NCI-H1694 treated with DMSO at 0.1 percent for 48 hours (cell line): ENCODE results near the gene SCN4B.

ENCODE experiments used
- DNase-seq: peaks from one replicate; lab custom pipeline; 2025; lab: John Stamatoyannopoulos, UW

Gene SCN4B

GRCh38 chr11:118174006-118174567 is 21.5 kb upstream of the SCN4B start:
- DNase-seq = no peak

DNA sequence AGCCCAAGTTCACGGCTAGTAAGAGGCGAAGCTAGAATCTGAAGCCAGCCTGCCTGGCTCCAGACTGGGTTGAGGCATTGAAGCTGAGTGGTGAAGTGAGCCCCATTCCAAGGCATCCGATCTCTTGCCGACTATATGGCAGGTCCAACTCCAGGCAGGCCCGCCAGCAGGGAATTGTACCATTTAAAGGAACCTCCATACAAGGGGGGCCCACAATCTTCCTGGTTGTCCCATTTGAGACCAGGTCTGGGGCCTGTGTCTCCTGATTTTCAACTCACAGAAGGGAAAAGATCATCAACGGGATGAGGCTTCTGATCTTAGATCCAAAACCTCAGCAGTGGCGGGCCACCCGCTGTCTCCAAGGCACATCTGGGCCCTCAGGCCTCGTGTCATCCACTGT is 19.7 kb upstream of the SCN4B start:
- DNase-seq = no peak

- DNase-seq = peak; percentile 27
Observed at GRCh38 chr11:118171269-118172062, 18.8 kb upstream of the SCN4B start.

GRCh38 chr11:118170882-118171268 is 18.3 kb upstream of the SCN4B start:
- no peak for DNase-seq

GRCh38 chr11:118170231-118170630 is 17.6 kb upstream of the SCN4B start:
- DNase-seq = no peak

GRCh38 chr11:118169300-118170140 is 16.9 kb upstream of the SCN4B start:
- DNase-seq = no peak

DNA sequence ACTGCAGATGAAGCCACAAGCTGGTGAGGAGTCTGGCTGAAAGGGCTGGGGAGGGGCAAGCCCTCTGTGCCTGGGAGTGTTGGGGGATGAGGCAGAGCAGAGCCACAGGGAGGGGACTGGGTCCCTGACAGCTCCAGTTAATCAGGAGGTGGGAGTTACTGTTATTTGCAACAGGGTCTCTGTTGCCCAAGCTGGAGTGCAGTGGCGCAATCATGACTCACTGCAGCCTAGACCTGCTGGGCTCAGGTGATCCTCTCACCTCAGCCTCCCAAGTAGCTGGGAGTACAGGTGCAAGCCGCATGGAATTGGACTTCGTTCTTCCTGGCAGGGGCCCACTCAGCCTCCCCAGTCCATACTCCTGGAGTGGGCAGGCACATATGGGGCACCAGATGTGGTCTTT is 16.1 kb upstream of the SCN4B start:
- DNase-seq = no peak

DNA sequence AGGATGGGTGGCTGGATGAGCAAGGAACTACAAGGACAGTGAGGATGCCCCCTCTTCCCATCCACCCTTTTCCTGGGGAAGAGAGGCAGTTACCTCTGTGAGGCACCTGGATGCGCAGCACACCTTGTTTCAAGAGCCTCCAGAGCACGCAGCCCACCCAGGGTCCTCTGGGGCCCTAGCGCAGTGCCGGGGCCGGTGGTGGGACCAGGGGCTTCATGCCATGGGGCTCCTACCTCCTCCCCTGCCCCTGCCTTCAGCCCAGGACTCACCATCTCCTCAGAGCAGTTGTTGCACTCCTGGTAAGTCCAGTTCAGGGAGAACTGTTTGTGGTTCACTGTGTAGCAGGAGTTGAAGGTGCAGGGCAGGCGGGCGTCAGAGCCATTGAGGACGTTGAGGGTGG is 15.7 kb upstream of the SCN4B start:
- DNase-seq = no peak

DNA sequence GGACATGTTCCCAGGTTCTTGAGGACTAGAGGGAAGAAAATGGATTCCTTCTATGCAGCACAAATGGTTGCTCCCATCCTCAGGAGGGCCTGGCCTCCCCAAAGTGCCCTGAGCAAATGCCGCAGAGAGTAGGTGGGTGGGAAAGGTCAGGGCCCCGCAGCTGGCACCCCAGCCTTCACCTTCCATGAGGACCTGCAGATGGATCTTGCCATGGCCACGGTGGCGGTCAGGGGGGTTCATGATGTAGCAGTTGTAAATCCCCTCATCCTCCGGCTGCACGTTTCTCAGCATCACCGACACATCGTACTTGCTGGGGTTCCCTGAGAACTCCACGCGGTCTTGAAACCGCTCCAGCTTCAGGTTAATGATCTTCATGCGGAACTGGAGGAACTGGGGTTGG is 15.3 kb upstream of the SCN4B start:
- DNase-seq = no peak

DNA sequence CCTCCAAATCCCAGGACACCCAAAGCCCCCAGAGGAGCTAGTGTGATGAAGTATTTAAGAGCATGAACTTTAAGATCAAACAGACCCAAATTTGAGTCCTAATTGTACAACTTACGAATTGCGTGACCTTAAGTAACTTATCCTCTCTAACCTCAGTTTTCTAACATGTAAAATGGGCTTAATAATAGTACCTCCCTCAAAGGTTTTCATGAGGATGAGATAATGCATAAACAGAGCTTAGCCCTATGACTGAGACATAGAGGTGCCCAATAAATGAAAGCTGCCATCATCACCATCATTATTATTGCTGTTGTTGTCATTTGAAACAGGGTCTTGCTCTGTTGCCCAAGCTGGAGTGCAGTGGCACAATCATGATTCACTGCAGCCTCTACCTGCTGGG is 14.6 kb upstream of the SCN4B start:
- no peak for DNase-seq

DNA sequence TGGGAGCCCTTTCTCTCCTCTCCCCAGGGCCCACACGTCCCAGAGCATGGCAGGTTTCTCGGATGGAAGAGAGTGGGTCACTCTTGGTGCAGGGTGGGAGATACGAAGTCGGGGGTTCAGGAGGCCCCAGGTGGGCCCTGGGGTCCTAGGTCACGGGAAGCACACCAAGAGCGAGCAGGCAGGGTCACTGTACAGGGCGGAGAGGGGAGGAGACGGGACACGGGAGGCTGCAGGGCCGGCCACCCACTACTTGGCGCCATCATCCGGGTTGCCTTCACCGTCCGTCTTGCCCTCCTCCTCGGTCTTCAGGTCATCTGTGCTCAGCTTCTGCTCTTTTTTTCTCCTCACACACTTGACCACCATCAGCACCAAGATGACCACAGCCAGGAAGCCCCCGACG is 14.0 kb upstream of the SCN4B start:
- no peak for DNase-seq

DNA sequence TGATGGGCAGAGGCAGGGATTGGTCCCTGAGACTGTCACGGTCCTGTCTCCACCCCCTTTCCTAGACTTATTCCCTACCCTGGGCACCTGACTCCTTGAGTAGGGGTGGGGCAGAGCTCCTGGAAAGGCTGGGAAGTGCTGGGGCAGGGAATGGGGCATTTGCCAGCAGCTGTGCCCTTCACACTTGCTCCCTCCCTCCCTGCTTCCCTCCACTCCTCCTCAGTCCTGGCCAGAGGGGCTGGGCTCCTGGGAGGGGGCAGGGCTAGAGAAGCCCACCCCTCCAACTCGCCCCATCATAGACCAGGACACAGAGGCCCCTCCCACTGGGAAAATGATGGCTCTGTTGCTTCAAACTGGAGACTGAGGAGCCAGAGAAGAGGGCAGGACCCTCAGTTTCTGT is 12.3 kb upstream of the SCN4B start:
- no peak for DNase-seq

- DNase-seq = no peak
Observed at GRCh38 chr11:118163494-118163893, 10.9 kb upstream of the SCN4B start.

DNA sequence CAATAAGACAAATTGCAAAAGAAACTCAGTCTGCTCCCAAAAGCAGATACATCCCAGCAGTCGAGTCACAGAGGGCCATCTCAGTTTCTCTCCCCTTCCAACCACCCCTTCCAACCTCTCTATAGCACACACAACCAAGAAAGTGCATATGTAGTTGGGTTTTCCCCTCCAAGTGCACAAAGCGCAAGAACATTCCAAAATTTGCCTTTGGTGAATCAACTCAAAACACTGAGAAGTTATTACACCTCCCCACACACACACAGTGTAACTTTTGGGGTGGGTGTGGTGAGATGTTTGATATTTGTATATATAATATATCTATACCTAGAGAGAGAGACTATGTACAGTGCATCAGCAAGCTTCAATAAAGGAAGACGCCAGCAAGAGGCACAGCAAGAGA is 10.2 kb upstream of the SCN4B start:
- no peak for DNase-seq

DNA sequence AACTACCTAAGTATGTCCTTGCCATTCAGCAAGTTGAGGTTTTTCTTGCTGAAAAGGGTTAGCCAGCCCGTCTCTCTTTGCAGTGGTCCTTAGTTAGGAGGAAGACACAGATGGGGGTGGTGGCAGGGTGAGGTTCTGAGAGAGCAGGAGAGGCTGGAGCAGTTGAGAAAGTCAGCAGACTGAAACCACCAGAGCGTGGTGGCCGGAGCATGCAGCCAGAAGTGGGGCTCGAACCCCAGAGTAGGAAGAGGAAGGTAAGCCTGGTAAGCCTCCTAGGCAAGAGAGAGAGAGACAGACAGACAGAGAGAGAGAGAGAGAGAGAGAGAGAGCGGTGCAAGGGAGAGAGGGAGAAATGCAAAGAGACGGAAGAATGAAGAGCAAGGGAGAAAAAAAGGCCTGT is 9.2 kb upstream of the SCN4B start:
- no peak for DNase-seq

DNA sequence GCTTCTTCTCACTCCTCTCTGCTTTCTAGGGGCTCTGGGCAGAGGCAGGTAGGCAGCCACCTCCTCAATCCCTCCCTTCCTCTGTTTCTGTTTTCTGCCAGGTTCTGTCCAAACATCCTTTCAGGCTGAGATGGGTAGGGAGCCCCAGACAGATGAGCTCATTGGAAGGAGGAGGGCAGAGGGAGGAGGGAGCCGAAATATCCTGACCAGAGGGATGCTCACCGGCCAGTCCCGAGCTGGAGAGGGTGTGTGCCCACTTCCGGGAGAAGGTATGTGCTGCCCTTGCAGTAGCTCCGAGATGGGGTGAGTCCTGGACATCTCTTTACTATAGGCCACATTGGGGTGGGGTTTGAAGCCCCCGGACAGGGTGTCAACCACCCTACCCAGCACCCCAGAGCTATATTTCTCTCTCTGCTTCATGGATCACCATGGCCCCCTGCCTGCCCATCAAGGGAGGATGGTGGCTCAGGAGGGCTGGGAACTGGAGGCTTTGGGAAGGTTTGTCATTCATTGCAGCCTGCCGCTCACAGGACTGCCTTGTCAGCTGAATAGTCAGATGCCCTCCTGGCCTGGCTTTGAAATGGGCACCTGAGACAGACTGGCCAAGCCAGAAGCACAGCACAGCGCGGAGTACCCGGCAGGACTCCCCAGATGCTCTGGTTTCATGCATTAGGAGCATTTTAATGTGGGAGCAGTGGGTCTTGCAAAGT is 4.7 kb upstream of the SCN4B start:
- no peak for DNase-seq

- no peak for DNase-seq
Observed at GRCh38 chr11:118156531-118157185, 4.0 kb upstream of the SCN4B start.

- DNase-seq = no peak
Observed at GRCh38 chr11:118155776-118156530, 3.3 kb upstream of the SCN4B start.

- DNase-seq = no peak
Observed at GRCh38 chr11:118154641-118155040, 2.0 kb upstream of the SCN4B start.

GRCh38 chr11:118153976-118154375 is 1.4 kb upstream of the SCN4B start:
- DNase-seq = no peak

GRCh38 chr11:118153516-118153915 is 893 bp upstream of the SCN4B start:
- no peak for DNase-seq
